ENCODE results near the gene TAL1. TPM values are rescaled to one million over a fixed set of nuclear protein-coding genes. Genes with fewer than 3 reads are reported as not detected.

Gene TAL1
- total RNA-seq, 6 donors from 2014 or later = 4.2 to 16.4 (median 10.8) TPM

DNA sequence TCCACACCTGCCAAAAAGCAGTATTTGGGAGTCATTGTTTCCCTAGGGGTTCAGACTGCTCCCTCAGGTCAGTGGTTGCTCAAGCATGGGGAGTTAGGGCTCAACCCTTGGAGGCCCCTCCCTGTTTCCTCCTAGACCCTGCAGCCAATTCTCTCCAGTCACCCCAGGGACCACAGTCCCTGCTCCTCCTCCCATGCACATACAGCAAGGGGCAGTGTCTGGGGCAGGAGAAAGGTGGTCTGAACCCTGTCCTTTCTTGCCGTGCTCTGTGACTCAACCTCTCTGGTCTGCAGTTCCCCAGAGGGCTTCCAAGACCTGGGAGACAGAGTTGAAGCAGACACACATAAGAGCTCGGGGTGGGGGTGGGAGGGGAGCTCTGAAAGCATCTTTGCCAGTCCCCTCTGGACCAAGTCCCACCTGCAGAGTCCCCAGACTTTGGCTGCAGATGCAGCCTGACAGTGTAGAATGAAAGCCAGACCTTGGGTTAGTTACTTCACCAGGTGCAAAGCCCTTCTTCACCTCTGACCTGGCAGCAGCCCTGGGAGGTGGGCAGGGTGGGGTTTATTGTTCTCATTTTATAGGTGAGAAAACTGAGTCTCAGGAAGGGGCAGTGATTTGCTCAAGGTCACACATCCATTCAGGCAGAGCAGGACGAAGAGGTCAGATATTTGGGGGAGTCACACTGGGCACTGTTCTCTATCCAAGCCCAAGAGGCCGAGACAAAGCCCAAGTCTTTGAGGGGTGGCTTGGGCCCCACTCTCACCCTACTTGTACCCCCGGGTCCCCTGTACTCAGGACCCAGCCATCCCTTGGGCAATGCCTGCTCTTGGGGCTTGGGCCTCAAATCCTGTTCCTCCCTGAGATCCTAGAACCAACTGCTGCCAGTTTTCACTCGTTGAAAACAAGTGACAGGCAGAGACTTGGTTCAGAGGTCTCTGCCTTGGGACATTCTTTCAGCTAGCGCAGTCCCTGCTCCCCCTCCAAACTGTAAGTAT, 42.9 kb downstream of the TAL1 start:
- ATAC-seq (ENCODE audit: low FRiP score in 2 of 2) = no peak
- H3K27ac ChIP-seq = peak overlapping the region; percentile 82 to 86 (median 83)
- H3K36me3 ChIP-seq = no peaks in the 10 kb centered on the region
- H3K4me1 ChIP-seq = peaks cover 32 to 39% (median 35%) of the 10 kb centered on the region in 4 donors
- TF ChIP-seq POLR2AphosphoS5 (IDR thresholded peaks at IDR 0.05) (no peak), POLR2A (IDR thresholded peaks at IDR 0.05) (no peak), EP300 (IDR thresholded peaks at IDR 0.05) (no peak)
- TF ChIP-seq, protein P1, sequence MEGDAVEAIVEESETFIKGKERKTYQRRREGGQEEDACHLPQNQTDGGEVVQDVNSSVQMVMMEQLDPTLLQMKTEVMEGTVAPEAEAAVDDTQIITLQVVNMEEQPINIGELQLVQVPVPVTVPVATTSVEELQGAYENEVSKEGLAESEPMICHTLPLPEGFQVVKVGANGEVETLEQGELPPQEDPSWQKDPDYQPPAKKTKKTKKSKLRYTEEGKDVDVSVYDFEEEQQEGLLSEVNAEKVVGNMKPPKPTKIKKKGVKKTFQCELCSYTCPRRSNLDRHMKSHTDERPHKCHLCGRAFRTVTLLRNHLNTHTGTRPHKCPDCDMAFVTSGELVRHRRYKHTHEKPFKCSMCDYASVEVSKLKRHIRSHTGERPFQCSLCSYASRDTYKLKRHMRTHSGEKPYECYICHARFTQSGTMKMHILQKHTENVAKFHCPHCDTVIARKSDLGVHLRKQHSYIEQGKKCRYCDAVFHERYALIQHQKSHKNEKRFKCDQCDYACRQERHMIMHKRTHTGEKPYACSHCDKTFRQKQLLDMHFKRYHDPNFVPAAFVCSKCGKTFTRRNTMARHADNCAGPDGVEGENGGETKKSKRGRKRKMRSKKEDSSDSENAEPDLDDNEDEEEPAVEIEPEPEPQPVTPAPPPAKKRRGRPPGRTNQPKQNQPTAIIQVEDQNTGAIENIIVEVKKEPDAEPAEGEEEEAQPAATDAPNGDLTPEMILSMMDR (IDR thresholded peaks at IDR 0.05) = no peak
- 71 to 76% methylated on average over 7 of the region's 7 CpGs for WGBS, 2 donors
- DNase-seq = peak in 1 of 2 donors; percentile 18
- no peaks in the 10 kb centered on the region for H3K27me3 ChIP-seq
- no peaks in the 10 kb centered on the region for H3K9me3 ChIP-seq
- peak overlapping the region in 3 of 4 donors; percentile 6 to 43 (median 34) for H3K4me3 ChIP-seq

DNA sequence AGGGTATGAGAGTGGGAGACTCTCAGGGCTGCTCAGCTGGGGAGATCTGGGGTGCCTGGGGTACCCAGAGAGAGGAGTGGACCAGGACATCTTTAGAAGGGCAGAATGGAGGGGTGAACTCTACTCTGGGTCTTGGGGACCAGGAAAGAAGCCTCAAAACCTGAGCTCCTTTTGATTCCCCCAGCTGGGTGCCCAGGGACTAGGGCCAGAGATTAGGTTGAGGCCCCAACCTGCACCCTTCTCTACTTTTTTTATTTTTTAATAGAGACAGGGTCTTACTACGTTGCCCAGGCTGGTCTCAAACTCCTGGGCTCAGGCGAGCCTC, 44.1 kb downstream of the TAL1 start:
- H3K9me3 ChIP-seq = no peaks in the 10 kb centered on the region
- peaks cover 28 to 39% (median 32%) of the 10 kb centered on the region in 4 donors for H3K4me1 ChIP-seq
- 83 to 92% methylated on average over 2 of the region's 2 CpGs for WGBS, 2 donors
- no peak overlapping the region for H3K27ac ChIP-seq
- ATAC-seq (ENCODE audit: low FRiP score in 2 of 2) = no peak
- no peak for DNase-seq
- TF ChIP-seq POLR2AphosphoS5 (IDR thresholded peaks at IDR 0.05) (no peak), POLR2A (IDR thresholded peaks at IDR 0.05) (no peak), EP300 (IDR thresholded peaks at IDR 0.05) (no peak)
- TF ChIP-seq, protein P1 (IDR thresholded peaks at IDR 0.05) = no peak
- H3K27me3 ChIP-seq = no peaks in the 10 kb centered on the region
- H3K4me3 ChIP-seq = no peak overlapping the region
- no peaks in the 10 kb centered on the region for H3K36me3 ChIP-seq

DNA sequence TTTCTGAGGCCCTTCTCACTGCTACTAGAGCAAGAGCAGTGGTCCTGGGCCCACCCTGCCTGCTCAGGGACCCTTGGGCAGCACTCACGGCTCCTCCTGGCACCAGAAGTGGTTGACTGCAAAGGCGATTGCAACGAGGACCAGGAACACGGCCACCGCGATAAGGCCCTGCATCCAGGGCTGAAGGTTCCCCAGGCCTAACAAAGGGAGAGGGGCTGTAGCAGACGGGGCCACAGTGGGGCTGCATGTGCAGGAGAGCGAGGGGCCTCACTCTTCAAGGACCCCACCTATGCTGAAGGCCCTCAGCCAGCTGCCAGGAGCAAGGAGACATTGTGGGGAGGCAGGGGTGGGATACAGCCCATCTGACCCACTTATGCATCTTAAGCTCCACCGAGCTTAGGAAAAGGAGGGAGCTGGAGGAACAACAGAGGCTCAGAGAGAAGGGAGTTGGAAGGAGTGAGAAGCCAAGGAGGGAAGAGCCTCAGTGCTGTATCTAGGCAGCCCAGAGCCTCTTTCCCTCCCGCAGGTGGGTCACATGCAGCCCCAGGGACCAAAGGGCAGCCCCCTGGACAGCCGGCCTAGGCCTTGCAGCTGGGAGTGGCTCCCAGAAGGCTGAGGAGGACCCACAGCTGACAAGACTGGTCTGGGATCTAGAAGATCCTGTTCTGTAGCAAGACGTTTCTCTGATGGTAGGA, 44.6 kb downstream of the TAL1 start:
- no peak overlapping the region for H3K27ac ChIP-seq
- TF ChIP-seq, protein P1 (IDR thresholded peaks at IDR 0.05) = no peak
- no peak for TF ChIP-seq EP300 (IDR thresholded peaks at IDR 0.05)
- TF ChIP-seq POLR2A (IDR thresholded peaks at IDR 0.05) = no peak
- H3K27me3 ChIP-seq = no peaks in the 10 kb centered on the region
- no peaks in the 10 kb centered on the region for H3K36me3 ChIP-seq
- peaks cover 22 to 34% (median 27%) of the 10 kb centered on the region in 4 donors for H3K4me1 ChIP-seq
- no peak overlapping the region for H3K4me3 ChIP-seq
- no peaks in the 10 kb centered on the region for H3K9me3 ChIP-seq
- ATAC-seq (ENCODE audit: low FRiP score in 2 of 2) = no peak
- 90 to 95% methylated on average over 9 to 10 of the region's 12 CpGs for WGBS, 2 donors
- DNase-seq = peak in 1 of 2 donors; percentile 47

DNA sequence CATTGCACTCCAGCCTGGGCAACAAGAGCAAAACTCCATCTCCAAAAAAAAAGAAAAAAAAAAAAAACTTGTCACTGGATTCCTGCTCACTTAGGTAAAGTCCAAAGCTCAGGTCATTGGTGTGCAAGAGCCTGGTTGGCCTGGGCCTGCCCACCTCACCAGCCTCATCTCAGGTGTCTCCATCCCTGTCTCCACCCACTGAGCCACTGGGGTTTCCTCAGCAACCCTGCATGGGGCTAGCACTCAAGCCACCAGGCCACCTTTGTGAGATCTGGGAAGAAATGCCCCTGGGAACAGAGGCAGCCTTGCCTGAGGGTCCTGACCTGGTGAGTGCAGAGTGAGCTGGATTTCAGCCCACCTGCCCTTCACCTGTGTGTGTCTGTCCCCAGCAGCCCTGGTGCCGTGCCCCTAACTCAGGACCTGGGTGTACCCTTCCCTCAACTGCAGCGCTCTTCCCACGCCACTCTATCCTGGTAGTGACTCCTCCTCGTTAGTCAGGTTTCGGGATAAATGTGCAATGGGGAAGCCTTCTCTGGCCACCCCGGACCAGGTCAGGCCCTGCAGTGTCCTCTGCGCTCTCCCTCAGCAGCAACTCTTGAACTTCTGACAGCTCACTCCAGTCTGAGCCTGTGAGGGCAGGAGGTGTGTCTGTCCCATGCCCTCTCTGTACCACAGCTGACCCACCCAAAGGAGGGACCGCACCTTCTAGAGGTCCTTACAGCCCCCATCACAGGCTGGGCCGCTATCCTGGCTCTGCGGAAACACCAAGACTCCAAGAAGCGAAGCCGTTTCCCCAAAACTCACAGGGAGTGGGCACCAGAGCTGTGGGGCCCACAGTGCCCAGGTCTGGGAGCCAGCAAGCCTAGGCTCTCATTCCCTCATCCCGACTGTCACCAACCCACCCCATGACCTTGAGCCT, 45.5 kb downstream of the TAL1 start:
- DNase-seq (no peak), ATAC-seq (ENCODE audit: low FRiP score in 2 of 2) (no peak)
- Histone ChIP-seq H3K4me1 (peaks cover 14 to 26% (median 19%) of the 10 kb centered on the region in 4 donors), H3K27me3 (no peaks in the 10 kb centered on the region), H3K36me3 (no peaks in the 10 kb centered on the region), H3K9me3 (no peaks in the 10 kb centered on the region), H3K27ac (no peak overlapping the region), H3K4me3 (no peak overlapping the region)
- 94% methylated on average over 6 to 13 of the region's 13 CpGs for WGBS, 2 donors
- no peak for TF ChIP-seq POLR2AphosphoS5 (IDR thresholded peaks at IDR 0.05)
- TF ChIP-seq POLR2A (IDR thresholded peaks at IDR 0.05) = no peak
- TF ChIP-seq, protein P1 (IDR thresholded peaks at IDR 0.05) = no peak
- no peak for TF ChIP-seq EP300 (IDR thresholded peaks at IDR 0.05)

All from upper lobe of left lung (tissue), 6 donors.